IPS DF 4.7 (cell line): ENCODE results near the gene KTI12.

Source experiments
- DNase-seq: peaks from one replicate; pipeline ENCODE4 v3.0.0-alpha.2; 2013; ENCODE audit warnings: low spot score; ENCODE audit errors: extremely low read depth

Gene KTI12

DNA sequence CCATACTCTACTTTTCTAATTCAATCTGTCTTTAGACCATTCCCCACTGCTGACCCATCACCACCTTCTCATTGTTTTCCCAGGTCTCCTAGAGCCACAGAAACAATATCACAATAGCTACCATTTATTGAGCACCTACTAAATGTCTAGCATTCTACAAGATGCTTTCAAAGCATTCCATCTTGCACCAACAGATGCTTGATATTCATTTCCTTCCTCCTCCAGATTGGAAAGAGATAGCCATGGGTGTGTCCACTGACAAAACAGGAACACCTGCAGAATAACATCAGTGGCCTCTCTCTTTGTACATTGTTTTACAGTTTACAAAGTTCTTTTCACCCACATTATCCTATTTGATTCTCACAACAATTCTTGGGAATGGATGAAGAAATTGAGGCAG is 45.4 kb downstream of the KTI12 start:
- DNase-seq, result no peak

DNA sequence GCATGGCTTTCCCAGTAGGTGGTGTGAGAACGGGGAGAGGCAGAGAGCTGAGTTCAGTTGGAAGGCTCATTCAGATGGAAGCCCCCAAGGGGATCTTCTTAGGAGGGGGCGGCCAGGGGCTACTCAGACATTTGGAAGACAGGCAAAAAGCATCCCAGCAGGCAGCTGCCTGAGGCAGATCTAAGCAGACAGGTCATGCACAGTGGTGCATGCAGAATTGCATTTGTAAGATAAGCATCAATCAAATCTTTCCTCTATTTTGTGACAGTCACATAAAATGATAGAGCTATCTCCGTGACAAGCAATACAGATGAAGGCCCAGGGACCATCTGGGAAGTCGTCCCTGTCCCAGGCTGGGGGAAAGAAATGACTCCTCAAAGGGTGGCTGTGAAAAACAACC is 46.9 kb downstream of the KTI12 start:
- no peak for DNase-seq

DNA sequence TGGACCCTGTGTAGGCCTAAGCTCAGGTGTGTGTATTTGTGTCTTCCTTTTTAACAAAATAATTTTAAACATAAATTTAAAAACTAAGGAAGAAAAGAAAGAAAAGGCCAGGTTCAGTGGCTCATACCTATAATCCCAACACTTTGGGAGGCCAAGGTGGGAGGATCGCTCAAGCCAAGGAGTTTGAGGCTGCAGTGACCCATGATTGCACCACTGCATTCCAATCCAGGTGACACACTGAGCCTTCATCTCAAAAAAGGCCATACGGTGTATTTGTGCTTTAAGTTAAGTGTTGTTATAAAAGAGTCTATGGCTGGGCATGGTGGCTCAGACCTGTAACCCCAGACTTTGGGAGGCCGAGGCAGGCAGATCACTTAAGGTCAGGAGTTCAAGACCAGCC is 51.4 kb downstream of the KTI12 start:
- DNase-seq, result no peak
